PC-9 (cell line): ENCODE results near the gene SLC6A1. TPM values are rescaled to one million over a fixed set of nuclear protein-coding genes. Genes with fewer than 3 reads are reported as not detected.

ENCODE experiments used
- BruUV-seq: library from RNA; stranded (reverse); fragments of 400-500 nt; replicated peaks from 2 replicates; lab custom pipeline; 2021; lab: Mats Ljungman, UMichigan
- CTCF ChIA-PET: fragments of 300-600 bp; sonication (Branson Sonifier 250); formaldehyde crosslinking; loops from one replicate; lab custom pipeline; 2022; ENCODE audit warnings: antibody characterized with exemption; lab: Charles Lee
- POLR2A ChIA-PET: fragments of 300-600 bp; sonication (Branson Sonifier 250); formaldehyde crosslinking; loops from one replicate; lab custom pipeline; 2022; ENCODE audit warnings: antibody characterized with exemption; ENCODE audit not compliant: unreplicated experiment; lab: Charles Lee
- DNase-seq, 2 experiments: peaks; one replicate each; pipeline versions ENCODE4 v3.0.0 to v3.0.0-alpha.2; 2015 to 2022; ENCODE audit warnings: mixed read lengths in 1 of 2
- H2AFZ ChIP-seq: fragments of 200-600 bp; sonication (generic); 2 replicates; pipeline ENCODE4 v1.8.1; 2017; ENCODE audit warnings: antibody characterized with exemption
- H3F3A ChIP-seq: fragments of 200-600 bp; sonication (generic); 2 replicates; pipeline ENCODE4 v1.8.1; 2017; ENCODE audit warnings: antibody characterized with exemption, mild to moderate bottlenecking, low read depth; ENCODE audit not compliant: insufficient read depth
- H3K27ac ChIP-seq: fragments of 200-600 bp; sonication (generic); 2 replicates; pipeline ENCODE4 v1.6.1; 2016; ENCODE audit warnings: mixed run types
- H3K27me3 ChIP-seq: fragments of 200-600 bp; sonication (generic); 2 replicates; pipeline ENCODE4 v1.6.1; 2016; ENCODE audit warnings: low read depth, mixed run types; ENCODE audit not compliant: insufficient read depth
- H3K36me3 ChIP-seq: fragments of 200-600 bp; sonication (generic); 2 replicates; pipeline ENCODE4 v1.6.1; 2016; ENCODE audit warnings: low read depth, mixed run types
- H3K4me1 ChIP-seq: fragments of 200-600 bp; sonication (generic); replicated peaks from 2 replicates; pipeline ENCODE4 v1.6.1; 2016; ENCODE audit warnings: mixed run types; ENCODE audit not compliant: insufficient read depth
- H3K4me2 ChIP-seq: fragments of 200-600 bp; sonication (generic); 2 replicates; pipeline ENCODE4 v1.6.1; 2017; ENCODE audit warnings: mixed run types
- H3K4me3 ChIP-seq: fragments of 200-600 bp; sonication (generic); 2 replicates; pipeline ENCODE4 v1.6.1; 2016; ENCODE audit warnings: mixed run types
- H3K79me2 ChIP-seq: fragments of 200-600 bp; sonication (generic); 2 replicates; pipeline ENCODE4 v1.6.1; 2017; ENCODE audit warnings: low read depth, mixed run types
- H3K9me2 ChIP-seq: fragments of 200-600 bp; sonication (generic); 2 replicates; pipeline ENCODE4 v1.8.1; 2017; ENCODE audit warnings: mild to moderate bottlenecking; ENCODE audit not compliant: insufficient read depth
- H3K9me3 ChIP-seq: fragments of 200-600 bp; sonication (generic); 2 replicates; pipeline ENCODE4 v1.8.1; 2016; ENCODE audit warnings: low read depth; ENCODE audit not compliant: insufficient read depth
- H4K20me1 ChIP-seq: fragments of 200-600 bp; sonication (generic); 2 replicates; pipeline ENCODE4 v1.8.1; 2017; ENCODE audit not compliant: insufficient read depth
- CTCF ChIP-seq: fragments of 200-600 bp; sonication (generic); conservative IDR thresholded peaks from 2 replicates; pipeline ENCODE4 v1.6.1; 2017; ENCODE audit warnings: mixed run types, antibody characterized with exemption, mild to moderate bottlenecking, moderate library complexity
- EZH2 ChIP-seq: fragments of 200-600 bp; sonication (generic); IDR thresholded peaks from 2 replicates; pipeline ENCODE4 v1.8.0; 2017; ENCODE audit warnings: antibody characterized with exemption, low read depth
- intact Hi-C: fragments of 100-400 bp; cut with micrococcal nuclease; formaldehyde crosslinking; loops from one replicate; pipeline ENCODE4 v1.10.0; 2022; ENCODE audit not compliant: unreplicated experiment
- total RNA-seq: library from RNA; stranded (reverse); gene quantifications from 2 replicates; pipeline ENCODE4 v1.2.3, GENCODE V29; 2021

Gene SLC6A1
- total RNA-seq, 1 experiment from 2014 or later = not detected

GRCh38 chr3:11088066-11088465, 95.5 kb downstream of the SLC6A1 start:
- Histone ChIP-seq H3K27me3 (no peaks in the 10 kb centered on the region), H3F3A (no peaks in the 10 kb centered on the region), H3K4me3 (no peak overlapping the region), H4K20me1 (no peaks in the 10 kb centered on the region), H2AFZ (no peak overlapping the region), H3K9me2 (no peaks in the 10 kb centered on the region), H3K27ac (no peak overlapping the region), H3K9me3 (no peaks in the 10 kb centered on the region), H3K4me1 (peaks cover 17% of the 10 kb centered on the region), H3K36me3 (no peaks in the 10 kb centered on the region), H3K79me2 (no peaks in the 10 kb centered on the region), H3K4me2 (no peak overlapping the region)
- no peak for DNase-seq
- POLR2A ChIA-PET = no interaction called here
- no peak for TF ChIP-seq EZH2
- TF ChIP-seq CTCF = no peak
- BruUV-seq = no TSS peak
- intact Hi-C loops = no loop called here
- CTCF ChIA-PET = no interaction called here

- H3K4me1 ChIP-seq = peaks cover 17% of the 10 kb centered on the region
- ChIA-PET POLR2A (interaction anchor here (0.6 kb wide), 1 partner anchor 1456 kb away, joined by 3 read pairs; no protein-coding TSS in a partner anchor), CTCF (no interaction called here)
- no peak overlapping the region for H3K27ac ChIP-seq
- H3K79me2 ChIP-seq = no peaks in the 10 kb centered on the region
- TF ChIP-seq CTCF = no peak
- no peak for TF ChIP-seq EZH2
- H3K4me2 ChIP-seq = no peak overlapping the region
- no peaks in the 10 kb centered on the region for H3K27me3 ChIP-seq
- H3F3A ChIP-seq = no peaks in the 10 kb centered on the region
- H3K9me2 ChIP-seq = no peaks in the 10 kb centered on the region
- no peaks in the 10 kb centered on the region for H3K9me3 ChIP-seq
- H4K20me1 ChIP-seq = no peaks in the 10 kb centered on the region
- BruUV-seq = no TSS peak
- intact Hi-C loops = no loop called here
- no peak overlapping the region for H3K4me3 ChIP-seq
- H2AFZ ChIP-seq = no peak overlapping the region
- H3K36me3 ChIP-seq = no peaks in the 10 kb centered on the region
- no peak for DNase-seq
These were observed 96.3 kb downstream of the SLC6A1 start for GRCh38 chr3:11088831-11089230.

Other genes starting within 250 kb of the SLC6A1 start
- not detected in 2 replicates for gene SLC6A11, start 176.5 kb upstream of the SLC6A1 start, total RNA-seq
- 7.4 and 9.2 TPM in 2 replicates for gene HRH1, start 161.7 kb downstream of the SLC6A1 start, total RNA-seq